Kasumi-1 (cell line): ENCODE measurements around the gene SPTA1.

Source experiments
- DNase-seq, 2 experiments: peaks; one replicate each; lab custom pipeline; 2025; lab: John Stamatoyannopoulos, UW

Gene SPTA1

GRCh38 chr1:158570480-158570879 lies 116.0 kb downstream of the SPTA1 start, which contains the start of gene OR6P1:
TSS of gene OR6P1 (minus strand) at chr1:158570580. CDS start at chr1:158563604, 6,976 bp downstream.
- no peak for DNase-seq

GRCh38 chr1:158564608-158565007 lies 121.9 kb downstream of the SPTA1 start:
- DNase-seq = peak; percentile 37 to 42

GRCh38 chr1:158563853-158564252 lies 122.7 kb downstream of the SPTA1 start:
- DNase-seq = peak; percentile 6 to 15
